Measurements from ENCODE around the gene CTTNBP2. TPM values are rescaled to one million over a fixed set of nuclear protein-coding genes. Genes with fewer than 3 reads are reported as not detected.

CTTNBP2 gene
- total and polyA plus RNA-seq, 2 donors (not counting 1 experiment from before 2014, with no cell fraction given), result 0.04 to 0.27 TPM

GRCh38 chr7:117791877-117792780 is 81.1 kb downstream of the CTTNBP2 start:
- ATAC-seq (ENCODE audit: low read depth) (no peak), DNase-seq (no peak)
- Mint-ChIP-seq H3K4me1 (no peaks in the 10 kb centered on the region), H3K4me3 (no peak overlapping the region), H3K27me3 (peaks cover 11% of the 10 kb centered on the region), H3K27ac (no peak overlapping the region), H3K9me3 (ENCODE audit: insufficient read depth) (no peaks in the 10 kb centered on the region)
- intact Hi-C loops (cut with micrococcal nuclease), result no loop called here
- H3K4me2 ChIP-seq (replicated peaks; ENCODE audit: low read depth, low read length, poor library complexity, severe bottlenecking), result no peak overlapping the region
- no peaks in the 10 kb centered on the region for H3K4me1 ChIP-seq (ENCODE audit: control insufficient read depth in 2 of 2, insufficient read depth in 2 of 2, low read length in 2 of 2)
- H3K27ac ChIP-seq (ENCODE audit: low read length in 2 of 2), result no peak overlapping the region
- H2AFZ ChIP-seq (ENCODE audit: insufficient read depth, low read depth, low read length, poor library complexity, severe bottlenecking), result peak overlapping the region; percentile 25
- H3K27me3 ChIP-seq (replicated peaks in 1 of 4; ENCODE audit: control extremely low read depth in 1 of 4, control insufficient read depth in 3 of 4, insufficient read depth in 4 of 4, low read length in 3 of 4), result no peaks in the 10 kb centered on the region
- WGBS (ENCODE audit: insufficient coverage), result 28% methylated on average over 18 of the region's 18 CpGs
- no peaks in the 10 kb centered on the region for H4K20me1 ChIP-seq (ENCODE audit: control insufficient read depth, insufficient read depth, low read length, poor library complexity, severe bottlenecking)
- ChIA-PET POLR2A (no interaction called here), CTCF (no interaction called here)
- no peaks in the 10 kb centered on the region for H3K79me2 ChIP-seq (ENCODE audit: control insufficient read depth, insufficient read depth, low read length)
- H3K9ac ChIP-seq (ENCODE audit: low read length), result no peak overlapping the region
- H3K36me3 ChIP-seq (replicated peaks in 1 of 2; ENCODE audit: control extremely low read depth in 1 of 2, control insufficient read depth in 1 of 2, extremely low read depth in 1 of 2, insufficient read depth in 2 of 2, low read length in 1 of 2), result no peaks in the 10 kb centered on the region
- H3K9me3 ChIP-seq (ENCODE audit: control extremely low read depth in 1 of 3, control insufficient read depth in 2 of 3, insufficient read depth in 1 of 3, low read length in 2 of 3), result peaks cover 0 to 4% (median 0%) of the 10 kb centered on the region in 3 donors
- H3K4me3 ChIP-seq (ENCODE audit: control extremely low read depth in 1 of 5, extremely low read depth in 1 of 5, insufficient read depth in 1 of 5, low read depth in 2 of 5, low read length in 4 of 5), result no peak overlapping the region
- no peak for TF ChIP-seq CTCF (IDR thresholded peaks at IDR 0.05)
- no peak for TF ChIP-seq EZH2 (IDR thresholded peaks at IDR 0.05; ENCODE audit: borderline replicate concordance, insufficient read depth, low read depth, low read length, poor library complexity, severe bottlenecking)

- Histone ChIP-seq H3K9me3 (ENCODE audit: control extremely low read depth in 1 of 3, control insufficient read depth in 2 of 3, insufficient read depth in 1 of 3, low read length in 2 of 3) (peaks cover 0 to 4% (median 0%) of the 10 kb centered on the region in 3 donors), H3K4me1 (ENCODE audit: control insufficient read depth in 2 of 2, insufficient read depth in 2 of 2, low read length in 2 of 2) (no peaks in the 10 kb centered on the region), H3K4me3 (ENCODE audit: control extremely low read depth in 1 of 5, extremely low read depth in 1 of 5, insufficient read depth in 1 of 5, low read depth in 2 of 5, low read length in 4 of 5) (no peak overlapping the region), H3K27me3 (replicated peaks in 1 of 4; ENCODE audit: control extremely low read depth in 1 of 4, control insufficient read depth in 3 of 4, insufficient read depth in 4 of 4, low read length in 3 of 4) (no peaks in the 10 kb centered on the region), H3K79me2 (ENCODE audit: control insufficient read depth, insufficient read depth, low read length) (no peaks in the 10 kb centered on the region), H3K27ac (ENCODE audit: low read length in 2 of 2) (no peak overlapping the region), H4K20me1 (ENCODE audit: control insufficient read depth, insufficient read depth, low read length, poor library complexity, severe bottlenecking) (no peaks in the 10 kb centered on the region), H3K4me2 (replicated peaks; ENCODE audit: low read depth, low read length, poor library complexity, severe bottlenecking) (no peak overlapping the region), H2AFZ (ENCODE audit: insufficient read depth, low read depth, low read length, poor library complexity, severe bottlenecking) (no peak overlapping the region), H3K36me3 (replicated peaks in 1 of 2; ENCODE audit: control extremely low read depth in 1 of 2, control insufficient read depth in 1 of 2, extremely low read depth in 1 of 2, insufficient read depth in 2 of 2, low read length in 1 of 2) (no peaks in the 10 kb centered on the region), H3K9ac (ENCODE audit: low read length) (no peak overlapping the region)
- ATAC-seq (ENCODE audit: low read depth), result no peak
- POLR2A ChIA-PET, result no interaction called here
- intact Hi-C loops (cut with micrococcal nuclease), result no loop called here
- H3K27me3 Mint-ChIP-seq, result peaks cover 8% of the 10 kb centered on the region
- 75% methylated on average over 1 of the region's 5 CpGs for WGBS (ENCODE audit: insufficient coverage)
- H3K9me3 Mint-ChIP-seq (ENCODE audit: insufficient read depth), result no peaks in the 10 kb centered on the region
- TF ChIP-seq CTCF (IDR thresholded peaks at IDR 0.05), result no peak
- TF ChIP-seq EZH2 (IDR thresholded peaks at IDR 0.05; ENCODE audit: borderline replicate concordance, insufficient read depth, low read depth, low read length, poor library complexity, severe bottlenecking), result no peak
- no peak overlapping the region for H3K27ac Mint-ChIP-seq
- CTCF ChIA-PET, result no interaction called here
- no peaks in the 10 kb centered on the region for H3K4me1 Mint-ChIP-seq
- no peak for DNase-seq
- H3K4me3 Mint-ChIP-seq, result no peak overlapping the region
Measured at GRCh38 chr7:117790731-117791130, 82.5 kb downstream of the CTTNBP2 start.
